Occipital lobe (tissue), 2 donors: ENCODE data around the gene SMURF1. TPM values are rescaled to one million over a fixed set of nuclear protein-coding genes. Genes with fewer than 3 reads are reported as not detected.

Experiments used
- DNase-seq: peaks from one replicate; lab custom pipeline; 2025; lab: John Stamatoyannopoulos, UW
- total RNA-seq: library from RNA; depleted of rRNA; stranded (reverse); fragments of >200 nt; gene quantifications from one replicate; pipeline ENCODE4 v1.2.3, GENCODE V29; 2014

The SMURF1 gene
- total RNA-seq, 1 donor from 2014 or later, result 24.6 TPM

- no peak for DNase-seq
Observed at GRCh38 chr7:99005776-99006175, 138.1 kb downstream of the SMURF1 start.

- DNase-seq, result no peak
Observed at GRCh38 chr7:99004781-99005500, 139.0 kb downstream of the SMURF1 start.

DNA sequence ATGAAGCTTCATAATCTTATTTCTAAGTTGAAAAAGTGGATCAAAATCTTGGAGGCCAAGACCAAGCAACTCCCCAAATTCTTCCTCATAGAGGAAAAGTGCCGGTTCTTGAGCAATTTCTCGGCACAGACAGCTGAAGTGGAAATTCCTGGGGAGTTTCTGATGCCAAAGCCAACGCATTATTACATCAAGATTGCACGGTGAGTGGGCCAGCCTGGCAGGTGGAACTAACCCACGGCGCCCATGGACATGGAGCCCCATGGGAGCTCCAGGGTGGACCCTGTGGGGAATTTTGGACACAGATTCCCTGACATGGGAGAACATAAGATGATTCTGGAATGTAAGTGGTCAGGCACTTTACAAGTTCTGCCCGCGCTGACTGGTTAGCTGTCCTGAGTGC lies 139.7 kb downstream of the SMURF1 start:
- DNase-seq, result no peak

GRCh38 chr7:99003419-99003818 lies 140.5 kb downstream of the SMURF1 start:
- no peak for DNase-seq

DNA sequence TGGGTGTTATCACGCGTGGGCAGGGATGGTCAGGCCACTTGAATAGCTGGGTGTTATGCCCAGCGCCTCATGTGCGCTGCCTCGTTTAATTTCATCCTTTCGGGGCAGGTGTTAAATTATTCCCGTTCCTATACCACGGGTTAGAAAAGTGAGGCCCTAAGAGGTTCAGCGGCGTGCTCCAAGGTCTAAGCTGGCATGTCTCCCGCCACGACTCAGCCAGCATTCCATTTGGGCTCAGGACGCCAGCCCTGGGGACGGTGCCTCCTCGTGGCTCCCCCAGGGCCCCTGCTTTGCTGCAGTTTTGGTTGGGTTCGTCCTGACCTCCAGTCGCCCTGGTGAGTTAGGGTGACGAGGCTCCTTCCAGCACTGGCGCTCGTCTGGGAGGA lies 141.1 kb downstream of the SMURF1 start:
- no peak for DNase-seq

DNA sequence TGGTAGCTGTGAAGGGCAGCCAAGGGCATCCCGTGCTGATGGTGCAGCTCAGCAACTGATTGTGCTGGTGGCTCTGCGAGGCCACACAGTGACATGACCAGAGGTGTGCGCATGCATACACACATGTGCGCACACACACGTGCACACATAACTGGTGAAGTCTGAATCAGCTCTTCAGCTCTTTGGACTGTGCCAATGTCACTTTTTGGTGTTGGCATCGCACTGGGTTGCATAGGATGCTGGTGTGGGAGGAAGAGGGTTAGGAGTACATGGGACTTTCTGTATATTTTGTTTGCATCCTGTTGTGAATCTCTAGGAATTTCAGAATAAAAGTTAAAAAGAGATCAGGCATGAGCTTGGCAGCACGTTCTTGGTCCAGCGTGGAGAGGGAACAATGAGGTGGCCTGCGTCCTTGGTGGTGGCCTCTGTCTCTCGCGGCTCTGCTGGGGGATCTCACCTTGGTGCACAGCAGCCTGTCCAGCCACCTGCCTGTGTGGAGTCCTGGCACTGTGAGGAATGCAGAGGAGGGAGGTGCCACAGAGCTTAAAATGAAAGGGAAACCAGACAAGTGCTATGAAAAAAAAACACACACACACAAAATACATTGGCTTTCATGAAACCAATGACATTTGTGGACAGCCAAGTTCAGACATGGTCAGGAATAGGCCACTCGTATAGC lies 141.6 kb downstream of the SMURF1 start:
- no peak for DNase-seq

- no peak for DNase-seq
Observed at GRCh38 chr7:99001482-99002147, 142.3 kb downstream of the SMURF1 start.

DNA sequence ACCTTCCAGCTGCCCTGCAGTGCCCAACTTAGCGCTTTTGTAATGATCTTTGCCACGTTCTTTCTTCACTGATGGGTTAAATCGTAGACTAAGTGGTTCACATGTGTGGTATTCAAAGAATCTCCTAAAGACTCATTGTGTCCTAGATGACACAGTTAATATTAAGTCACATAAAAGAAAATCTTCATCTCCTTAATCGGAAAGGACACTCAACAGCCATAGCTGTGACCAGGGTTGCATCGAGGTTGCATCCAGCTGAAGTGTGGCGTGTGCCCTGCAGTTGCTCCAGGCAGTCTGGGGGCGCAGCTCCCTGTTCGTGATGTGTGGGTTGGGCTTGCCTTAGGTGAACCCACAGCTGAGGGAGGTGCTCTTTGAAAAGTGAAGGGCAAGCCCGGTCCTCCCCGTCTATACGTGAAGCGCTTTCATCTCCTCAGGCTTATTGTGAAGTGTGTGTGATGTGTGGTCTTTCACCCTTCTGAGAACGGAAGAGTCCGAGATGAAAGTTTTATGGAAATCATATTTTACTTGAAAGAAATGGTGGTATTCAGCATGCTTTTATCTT lies 142.9 kb downstream of the SMURF1 start:
- DNase-seq, result no peak

DNA sequence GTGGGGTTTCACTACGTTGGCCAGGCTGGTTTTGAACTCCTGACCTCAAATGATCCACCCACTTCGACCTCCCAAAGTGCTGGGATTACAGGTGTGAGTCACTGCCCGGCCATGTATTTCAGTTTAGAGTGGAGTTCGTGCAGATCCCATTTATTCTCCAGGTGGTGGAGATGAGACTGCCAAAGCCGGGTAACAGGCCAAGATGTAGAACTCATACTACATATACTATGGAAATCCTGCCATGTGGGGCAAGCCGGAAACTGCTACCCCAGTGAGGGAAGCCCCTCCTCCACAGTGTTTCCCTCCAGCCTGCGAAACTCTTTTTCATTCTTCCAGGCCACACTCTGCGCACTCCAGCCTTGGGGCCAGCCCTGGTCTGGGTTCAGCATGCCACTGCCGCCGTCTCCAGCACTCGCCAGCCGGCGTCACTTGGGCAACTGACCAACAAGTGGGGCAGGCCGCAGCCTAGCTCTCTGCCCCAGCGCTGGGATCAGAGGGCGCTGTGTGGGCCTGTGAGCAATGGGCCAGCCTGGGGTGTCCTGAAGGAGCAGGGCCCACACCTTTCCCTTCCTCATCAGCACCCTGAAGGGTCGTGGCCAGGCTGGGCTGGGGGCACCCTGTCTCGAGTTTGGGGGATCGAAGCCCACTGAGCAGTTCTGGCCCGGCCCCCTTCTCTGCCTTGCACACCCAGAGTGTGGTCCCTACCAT lies 143.6 kb downstream of the SMURF1 start:
- DNase-seq, result no peak

- DNase-seq, result no peak
Observed at GRCh38 chr7:98998821-98999725, 144.8 kb downstream of the SMURF1 start.

GRCh38 chr7:98997846-98998245 lies 146.1 kb downstream of the SMURF1 start:
- no peak for DNase-seq

DNA sequence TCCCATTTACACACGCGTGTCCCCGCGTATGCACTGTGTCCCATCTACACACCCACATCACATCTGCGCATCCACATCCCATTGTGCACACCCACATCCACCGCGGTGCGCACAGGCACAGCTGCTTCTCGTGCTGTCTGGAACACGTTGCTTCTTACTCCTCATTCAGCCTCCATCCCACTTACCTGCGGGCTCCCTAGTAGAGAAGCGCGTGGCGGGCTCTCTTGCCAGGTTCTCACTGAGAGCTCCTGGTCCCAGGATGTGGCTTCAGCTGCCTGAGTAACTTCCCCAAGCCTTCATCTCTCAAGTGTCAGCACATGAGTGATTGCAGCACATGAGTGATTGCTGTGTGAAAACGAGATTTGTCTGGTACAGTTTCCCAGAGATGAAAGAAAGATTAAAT lies 147.8 kb downstream of the SMURF1 start:
- no peak for DNase-seq

- no peak for DNase-seq
Observed at GRCh38 chr7:98995523-98996149, 148.3 kb downstream of the SMURF1 start.

- DNase-seq, result no peak
Observed at GRCh38 chr7:98995111-98995510, 148.8 kb downstream of the SMURF1 start.

- DNase-seq, result no peak
Observed at GRCh38 chr7:98994046-98994944, 149.6 kb downstream of the SMURF1 start.

DNA sequence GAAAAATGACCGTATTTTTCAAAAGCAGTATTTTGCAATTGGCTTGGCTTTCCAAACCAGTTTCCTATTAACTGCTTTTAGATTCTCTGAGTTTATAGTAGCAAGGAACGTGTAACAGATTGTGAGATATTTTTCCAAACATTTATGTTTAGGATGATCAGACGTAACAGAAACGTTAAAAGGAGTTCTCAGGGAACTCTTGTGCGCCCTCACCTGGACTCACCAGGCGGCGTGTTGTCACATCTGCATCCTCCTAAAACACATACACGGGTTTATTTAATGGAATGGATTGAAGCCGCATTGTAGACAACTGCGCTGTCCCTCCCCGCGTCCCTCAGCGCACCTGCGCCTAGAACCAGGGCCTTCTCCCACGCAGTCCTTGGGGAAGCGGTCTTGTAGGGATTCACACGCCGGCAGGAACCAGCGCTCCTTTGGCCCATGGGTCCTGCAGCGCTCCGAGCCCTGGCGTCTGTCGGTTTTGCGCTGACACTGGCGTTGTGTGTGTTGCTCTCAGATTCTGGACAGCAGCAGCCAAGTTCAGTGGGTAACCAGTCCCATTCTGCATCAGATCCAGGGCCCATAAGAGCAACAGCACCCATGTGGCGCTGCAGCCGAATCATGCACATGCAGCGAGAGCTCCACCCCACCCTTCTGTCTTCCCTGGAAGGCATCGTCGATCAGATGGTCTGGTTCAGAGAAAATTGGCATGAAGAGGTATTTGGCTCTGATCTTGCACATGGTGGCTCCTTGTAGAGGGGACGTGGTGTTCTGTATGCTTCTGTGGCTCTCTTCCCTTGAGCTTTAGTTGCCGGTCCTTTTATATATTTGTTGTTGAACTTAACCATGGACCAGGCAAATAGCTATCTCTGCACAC lies 150.6 kb downstream of the SMURF1 start:
- DNase-seq, result no peak

DNA sequence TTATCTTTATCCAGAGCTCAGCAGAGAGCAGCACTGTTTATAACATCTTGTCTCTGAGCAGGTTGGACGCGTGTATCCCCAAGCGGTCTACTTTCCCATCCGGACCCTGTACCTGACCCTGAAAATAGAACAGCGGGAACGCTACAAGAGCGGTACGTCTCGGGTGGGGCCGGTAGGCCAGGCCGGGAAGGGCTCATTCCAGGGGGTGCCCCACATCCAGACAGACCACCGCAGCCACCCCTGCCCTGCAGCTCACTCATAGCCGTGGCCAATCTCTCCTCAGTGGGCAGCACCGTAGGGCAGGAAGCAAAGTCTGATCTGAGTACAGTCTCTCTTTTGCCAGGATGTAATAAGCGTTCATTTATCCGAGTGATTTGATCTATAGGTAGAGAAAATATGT lies 151.8 kb downstream of the SMURF1 start:
- DNase-seq, result no peak

DNA sequence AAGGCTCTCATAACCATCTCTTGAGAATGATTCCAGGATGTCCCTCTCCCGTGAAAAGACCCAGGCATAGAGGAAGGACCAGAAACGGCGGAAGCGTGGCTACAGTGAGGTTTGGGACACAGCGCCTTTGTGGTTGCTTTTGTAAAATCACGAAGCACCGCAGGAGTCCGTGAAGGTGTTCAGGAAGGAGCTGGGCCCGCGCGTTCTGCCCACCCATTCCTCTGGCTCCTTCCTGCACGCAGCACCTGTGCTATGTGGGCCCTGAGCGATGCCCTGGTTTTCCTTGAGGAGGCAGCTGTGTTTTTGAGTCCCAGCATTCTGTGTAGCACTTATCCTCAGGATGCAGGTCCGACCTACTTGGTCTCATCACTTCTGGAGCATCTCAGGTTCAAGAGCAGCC lies 152.8 kb downstream of the SMURF1 start:
- DNase-seq, result no peak
